Measurements from ENCODE around the gene LDLRAP1.
"Not testable (repeated sequence)": the region's sequence is repeated elsewhere in the genome, so short reads cannot be mapped to it uniquely, and the experiment has no call there.

LDLRAP1 gene

DNA sequence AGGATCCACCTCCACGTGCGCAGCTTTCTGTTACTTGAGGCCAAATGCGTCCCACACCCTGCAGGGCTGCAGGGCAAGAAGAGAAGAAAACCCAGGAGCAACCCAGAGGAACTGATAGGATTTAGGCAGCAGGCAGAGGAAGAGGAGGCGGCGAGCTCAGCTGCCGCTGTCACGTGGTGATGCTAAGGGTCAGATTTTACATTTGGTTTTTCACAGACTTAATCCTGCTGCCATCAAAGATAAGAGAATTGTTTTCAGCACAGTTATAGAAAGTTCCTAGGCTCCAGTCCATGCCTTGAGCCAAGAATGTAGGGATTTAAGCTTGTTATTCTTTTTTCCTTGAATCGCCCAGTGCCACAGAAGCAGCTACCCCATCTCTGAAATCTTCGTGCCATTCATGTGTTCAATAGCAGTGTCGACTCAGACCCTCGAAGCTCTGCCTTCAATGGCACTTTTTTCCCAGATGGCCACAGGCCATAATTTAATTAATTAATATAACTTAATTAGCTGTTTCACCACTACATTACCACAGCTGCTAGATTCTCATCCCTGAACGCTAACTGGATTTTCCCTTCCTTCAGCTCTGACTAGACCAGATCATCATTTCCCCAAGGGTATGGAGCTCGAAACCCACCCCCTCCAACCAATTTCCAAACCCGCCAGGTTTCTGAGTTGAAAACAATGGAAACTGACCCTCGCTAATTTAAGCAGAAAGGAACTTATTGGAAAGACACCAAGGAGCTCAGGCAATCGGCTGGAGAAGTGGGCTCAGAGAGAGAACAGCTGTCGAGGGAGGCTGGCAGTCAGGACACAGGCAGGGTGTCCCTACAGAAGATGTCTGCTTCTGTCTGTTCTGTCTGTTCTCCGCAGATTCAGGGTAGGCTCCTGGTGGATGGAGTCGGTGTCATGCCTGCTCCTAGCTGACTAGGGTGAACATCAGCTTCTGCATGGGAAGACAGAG, 36.2 kb downstream of the LDLRAP1 start:
- DNase-seq: no peak

- no peak for DNase-seq
These were observed 37.5 kb downstream of the LDLRAP1 start for GRCh38 chr1:25580927-25581326.

GRCh38 chr1:25581764-25582163, 38.4 kb downstream of the LDLRAP1 start:
- DNase-seq: no peak

DNA sequence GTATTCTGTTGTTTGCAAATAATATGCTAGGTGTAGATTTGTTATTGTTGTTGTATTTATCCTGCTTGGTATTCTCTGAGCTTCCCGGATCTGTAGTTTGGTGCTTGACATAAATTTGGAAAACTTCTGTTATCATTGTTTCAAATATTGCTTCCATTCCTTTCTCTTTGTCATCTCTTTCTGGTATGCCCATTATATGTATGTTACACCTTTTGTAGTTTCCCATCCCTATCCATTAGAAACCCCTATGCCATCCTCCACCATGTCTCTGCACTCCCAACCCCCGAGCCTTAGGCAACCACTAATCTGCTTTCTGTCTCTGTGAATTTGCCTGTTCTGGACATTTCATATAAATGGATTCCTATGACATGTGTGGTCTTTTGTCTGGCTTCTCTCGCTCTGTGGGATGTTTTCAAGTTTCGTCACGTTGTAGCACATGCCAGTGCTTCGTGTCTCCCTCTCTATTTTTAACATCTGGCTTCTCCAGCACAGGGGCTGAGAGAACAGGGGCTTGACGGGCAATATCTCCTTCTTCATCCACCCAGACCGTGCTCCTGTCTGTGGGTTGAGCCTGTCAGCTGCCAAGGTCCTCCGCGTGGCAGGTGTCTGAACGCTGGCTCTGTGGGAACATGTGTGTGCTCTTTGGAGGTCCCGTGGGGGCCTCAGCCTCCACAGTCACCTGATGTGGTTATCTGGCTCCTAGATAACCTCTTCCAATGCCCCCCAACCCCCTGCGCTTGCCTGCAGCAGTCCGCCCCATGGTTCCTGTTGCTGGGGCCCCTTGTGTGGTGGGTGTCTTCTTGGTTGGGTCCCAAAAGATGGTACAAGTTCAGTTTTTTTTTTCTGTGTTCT, 40.3 kb downstream of the LDLRAP1 start:
- no peak for DNase-seq

DNA sequence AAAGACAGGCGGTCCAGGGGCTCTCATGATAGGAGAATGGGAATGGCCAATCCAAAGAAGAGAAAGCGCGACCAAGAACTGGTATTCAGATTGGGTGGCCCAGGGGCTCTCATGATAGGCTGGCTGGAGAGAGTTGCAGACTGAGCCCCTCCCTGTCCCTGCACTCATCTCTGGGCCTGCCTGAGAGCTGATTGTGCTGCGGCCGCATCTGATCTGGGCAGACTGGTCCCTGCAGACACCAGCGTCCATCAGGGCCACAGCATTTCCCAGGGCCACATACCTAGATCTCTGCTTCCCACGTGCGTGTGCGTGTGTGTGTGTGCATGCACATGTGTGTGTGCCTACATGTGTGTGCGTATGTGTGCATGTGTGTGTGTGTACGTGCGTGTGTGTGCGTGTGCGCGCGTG, 42.8 kb downstream of the LDLRAP1 start:
- no peak for DNase-seq

DNA sequence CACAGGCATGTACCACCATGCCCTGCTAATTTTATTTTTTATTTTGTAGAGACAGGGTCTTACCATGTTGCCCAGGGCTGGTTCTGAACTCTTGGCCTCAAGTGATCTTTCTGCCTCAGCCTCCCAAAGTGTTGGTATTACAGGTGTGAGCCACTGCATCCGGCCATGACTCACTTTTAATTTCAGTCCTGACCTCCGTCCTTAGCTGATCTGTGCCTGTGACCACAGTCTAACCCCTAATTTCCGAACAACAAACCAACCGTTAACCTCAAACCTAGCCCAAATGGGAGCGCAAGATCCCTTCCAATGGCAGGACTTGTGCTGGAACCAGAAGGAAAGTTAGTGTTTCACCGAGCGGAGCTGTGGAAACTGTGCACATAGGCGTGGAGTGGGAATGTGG, 43.9 kb downstream of the LDLRAP1 start:
- DNase-seq: no peak

- not testable (repeated sequence) for DNase-seq
These were observed 44.8 kb downstream of the LDLRAP1 start for GRCh38 chr1:25588224-25588623.

DNA sequence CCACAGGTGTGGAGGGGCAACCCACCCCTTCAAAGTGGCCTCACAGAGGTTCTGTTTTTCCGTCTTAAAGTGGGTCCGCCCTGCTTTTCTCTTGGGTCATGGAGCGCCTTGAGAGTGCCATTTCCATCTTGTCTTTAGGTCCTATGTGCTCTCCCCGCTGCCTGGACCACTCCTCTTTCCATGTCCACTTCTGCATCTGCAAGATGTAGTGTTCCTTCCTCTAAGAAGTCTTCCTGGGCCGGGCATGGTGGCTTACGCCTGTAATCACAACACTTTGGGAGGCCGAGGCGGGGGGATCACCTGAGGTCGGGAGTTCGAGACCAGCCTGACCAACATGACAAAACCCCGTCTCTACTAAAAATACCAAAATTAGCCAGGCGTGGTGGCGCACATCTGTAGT, 45.4 kb downstream of the LDLRAP1 start:
- not testable (repeated sequence) for DNase-seq

DNA sequence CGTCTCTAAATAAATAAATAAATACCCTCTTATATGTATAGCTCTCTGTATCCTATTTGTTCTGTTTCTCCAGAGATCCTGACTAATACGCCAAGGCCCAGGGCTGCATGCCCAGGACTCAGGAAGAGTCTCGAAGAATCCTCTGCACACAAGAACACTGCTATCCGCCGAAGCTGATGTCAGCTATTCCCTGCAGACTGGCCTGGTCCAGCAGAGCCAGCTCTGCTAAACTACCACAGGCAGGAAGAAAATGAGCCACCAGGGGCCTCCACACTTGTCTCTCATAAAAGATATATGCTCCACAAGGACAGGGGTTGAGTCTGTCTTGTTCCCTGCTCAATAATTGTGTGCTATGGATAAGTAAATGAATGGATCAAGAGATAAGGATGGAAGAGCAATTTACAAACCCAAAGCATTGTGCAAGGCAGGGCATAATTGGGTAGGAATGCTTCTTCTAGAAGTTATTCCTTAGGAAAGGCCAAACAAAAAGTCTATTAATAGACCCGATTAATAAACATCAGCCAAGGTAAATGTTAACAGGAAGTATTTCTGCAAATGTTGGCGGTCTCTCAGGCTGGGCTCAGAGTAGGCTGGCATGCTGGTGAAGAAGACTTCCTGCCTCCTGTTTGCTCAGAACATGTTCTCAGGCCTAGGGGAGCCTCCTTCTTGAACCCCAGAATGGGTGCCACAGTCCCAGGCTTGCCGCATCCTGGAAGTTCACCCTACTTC, 46.9 kb downstream of the LDLRAP1 start:
- DNase-seq: no peak

DNA sequence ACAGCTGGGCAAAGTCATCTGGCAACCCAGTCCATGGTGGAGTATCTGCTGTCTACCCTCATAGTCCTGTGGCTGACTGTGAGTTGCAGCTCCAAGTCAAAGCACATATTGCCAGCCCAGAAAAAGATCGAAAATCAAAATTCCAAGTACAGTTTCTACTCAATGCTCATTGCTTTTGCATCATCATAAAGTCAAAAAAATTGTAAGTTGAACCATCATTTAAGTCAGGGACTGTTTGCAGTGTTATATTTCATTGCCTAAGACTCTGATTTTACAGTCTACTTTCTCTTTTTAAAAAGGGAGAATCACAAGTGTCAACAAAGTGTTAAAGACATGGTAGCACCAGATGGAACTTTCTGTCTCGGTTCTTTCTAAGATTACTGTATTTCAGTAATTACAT, 50.5 kb downstream of the LDLRAP1 start:
- DNase-seq: no peak

DNA sequence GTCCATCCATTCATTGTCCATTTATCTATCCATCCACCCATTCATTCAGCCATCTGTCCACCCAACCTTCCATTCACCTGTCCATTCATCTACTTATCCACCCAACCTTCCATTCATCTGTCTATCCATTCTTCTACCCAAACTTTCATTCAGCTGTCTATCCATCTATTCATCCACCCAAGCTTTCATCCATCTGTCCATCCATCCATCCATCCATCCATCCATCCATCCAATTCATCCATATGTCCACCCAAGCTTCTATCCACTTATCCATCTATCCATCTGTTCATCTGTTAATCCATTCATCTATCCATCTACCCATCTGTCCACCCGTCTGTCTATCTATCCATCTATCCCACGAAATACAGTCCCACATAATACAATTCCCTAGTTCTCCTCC, 51.6 kb downstream of the LDLRAP1 start:
- no peak for DNase-seq

GRCh38 chr1:25596641-25597040, 53.2 kb downstream of the LDLRAP1 start:
- not testable (repeated sequence) for DNase-seq

DNA sequence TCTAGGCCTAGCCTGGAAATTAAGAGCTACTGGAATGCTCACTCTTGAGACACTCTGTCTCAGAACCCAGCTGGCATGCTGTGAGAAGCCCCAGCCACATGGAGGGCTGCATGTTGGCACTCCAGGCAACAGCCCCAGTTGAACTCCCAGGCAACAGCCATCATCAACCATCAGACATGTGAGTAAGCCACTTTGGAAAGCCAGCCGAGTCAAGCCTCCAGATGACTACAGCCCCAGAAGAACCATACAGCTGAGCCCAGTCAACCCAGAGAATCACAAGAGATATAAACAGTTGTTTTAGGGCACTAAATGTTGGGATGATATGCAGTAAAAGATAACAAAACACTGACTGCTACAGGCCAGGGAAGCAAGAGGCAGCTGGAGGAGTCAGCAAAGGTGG, 55.5 kb downstream of the LDLRAP1 start:
- DNase-seq: no peak

DNA sequence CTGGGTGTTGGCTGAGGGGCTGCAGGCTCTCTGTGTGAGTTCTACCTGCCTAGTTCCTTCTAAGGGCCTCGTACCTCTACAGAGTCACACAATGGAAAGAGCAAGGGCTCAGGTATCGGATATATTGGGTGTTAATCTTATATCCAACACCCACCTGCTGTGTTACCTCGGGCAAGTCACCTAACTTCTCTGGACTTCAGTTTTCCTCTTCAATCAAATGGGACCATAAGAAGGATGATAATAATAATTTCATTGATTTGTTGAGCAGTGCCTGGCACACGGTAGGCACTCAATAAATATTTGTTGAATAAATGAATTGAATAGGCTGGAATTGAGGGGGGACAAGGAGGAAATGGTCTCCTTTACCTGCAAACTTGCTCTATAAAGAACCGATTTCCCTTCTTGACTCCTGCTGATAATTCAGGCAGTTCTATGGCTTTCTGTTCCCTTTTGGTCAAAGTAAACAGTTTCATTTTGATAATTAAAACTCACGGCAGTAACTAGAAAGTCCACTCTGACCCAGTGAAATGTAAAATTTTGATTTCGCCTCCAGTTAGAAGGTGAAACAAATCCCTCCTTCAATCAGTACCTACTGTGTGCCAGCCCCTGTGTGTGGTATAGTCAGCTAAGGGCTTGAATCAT, 56.7 kb downstream of the LDLRAP1 start:
- no peak for DNase-seq

- not testable (repeated sequence) for DNase-seq
These were observed 57.7 kb downstream of the LDLRAP1 start for GRCh38 chr1:25600971-25601699.

DNA sequence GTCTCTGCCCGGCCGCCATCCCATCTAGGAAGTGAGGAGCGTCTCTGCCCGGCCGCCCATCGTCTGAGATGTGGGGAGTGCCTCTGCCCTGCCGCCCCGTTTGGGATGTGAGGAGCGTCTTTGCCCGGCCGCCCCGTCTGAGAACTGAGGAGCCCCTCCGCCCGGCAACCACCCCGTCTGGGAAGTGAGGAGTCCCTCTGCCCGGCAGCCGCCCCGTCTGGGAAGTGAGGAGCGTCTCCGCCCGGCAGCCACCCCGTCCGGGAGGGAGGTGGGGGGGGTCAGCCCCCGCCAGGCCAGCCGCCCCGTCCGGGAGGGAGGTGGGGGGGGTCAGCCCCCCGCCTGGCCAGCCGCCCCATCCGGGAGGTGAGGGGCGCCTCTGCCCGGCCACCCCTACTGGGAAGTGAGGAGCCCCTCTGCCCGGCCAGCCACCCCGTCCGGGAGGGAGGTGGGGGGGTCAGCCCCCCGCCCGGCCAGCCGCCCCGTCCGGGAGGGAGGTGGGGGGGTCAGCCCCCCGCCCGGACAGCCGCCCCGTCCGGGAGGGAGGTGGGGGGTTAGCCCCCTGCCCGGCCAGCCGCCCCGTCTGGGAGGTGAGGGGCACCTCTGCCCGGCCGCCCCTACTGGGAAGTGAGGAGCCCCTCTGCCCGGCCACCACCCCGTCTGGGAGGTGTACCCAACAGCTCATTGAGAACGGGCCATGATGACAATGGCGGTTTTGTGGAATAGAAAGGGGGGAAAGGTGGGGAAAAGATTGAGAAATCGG, 60.6 kb downstream of the LDLRAP1 start:
- DNase-seq: not testable (repeated sequence)

- no peak for DNase-seq
These were observed 63.7 kb downstream of the LDLRAP1 start for GRCh38 chr1:25607123-25607522.

DNA sequence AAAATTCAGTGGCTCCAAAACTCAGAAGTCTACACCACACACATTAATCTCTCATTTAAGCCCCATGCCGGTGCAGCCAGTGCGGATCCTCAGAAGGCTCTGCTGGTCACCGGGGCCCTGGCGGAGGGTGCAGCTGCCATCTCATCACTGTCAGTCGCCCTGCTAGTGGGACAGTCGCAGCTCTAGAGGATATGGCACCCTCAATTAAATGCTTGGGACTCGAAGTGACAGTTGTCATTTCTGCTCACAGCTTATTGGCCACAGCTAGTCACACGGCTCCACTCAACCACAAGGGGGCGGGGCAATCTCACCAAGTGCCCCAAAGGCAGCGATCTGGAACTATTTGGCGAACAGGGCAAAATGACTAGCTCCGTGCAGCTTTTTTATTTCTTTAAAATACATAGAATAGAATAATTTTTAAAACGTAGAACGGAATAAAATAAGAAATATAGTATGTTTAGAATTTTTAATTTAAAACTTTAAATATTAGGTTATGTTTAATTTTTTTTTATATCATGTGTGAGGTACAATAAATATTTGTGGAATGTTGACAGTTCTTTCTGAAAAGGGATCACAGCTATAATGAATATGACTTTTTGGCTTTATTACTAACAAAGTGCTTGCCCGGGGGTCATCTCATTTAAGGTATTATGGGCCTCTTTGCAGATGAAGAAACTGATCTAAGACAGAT, 65.2 kb downstream of the LDLRAP1 start:
- DNase-seq: no peak

DNA sequence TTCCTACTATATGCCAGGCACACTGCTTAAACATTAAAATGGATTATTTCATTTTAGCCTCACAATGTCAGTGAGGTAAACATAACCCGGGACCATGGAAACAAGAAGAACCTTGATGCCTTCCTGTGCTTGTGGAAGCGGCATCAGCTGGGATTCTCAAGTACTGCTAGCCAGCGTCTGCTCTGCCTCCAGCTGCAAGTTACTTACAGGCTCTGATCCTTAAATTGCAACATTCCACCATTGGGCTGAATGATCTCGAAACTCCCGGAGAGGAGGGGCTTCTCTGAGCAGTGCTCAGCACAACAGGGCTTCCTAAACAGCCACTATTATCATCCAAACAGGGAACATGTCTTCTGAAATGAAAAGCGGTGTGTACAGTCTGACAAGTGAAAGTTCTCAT, 66.5 kb downstream of the LDLRAP1 start:
- peak; percentile 59 for DNase-seq
